CD14-positive monocyte (primary cell): ENCODE measurements around the gene DPYD. TPM values are rescaled to one million over a fixed set of nuclear protein-coding genes. Genes with fewer than 3 reads are reported as not detected.

Experiments
- DNase-seq, 3 donors: peaks; one replicate each; pipeline ENCODE4 v3.0.0-alpha.2; 2011 to 2022
- H2AFZ ChIP-seq: 2 replicates; pipeline ENCODE4 v1.6.0; 2012; ENCODE audit warnings: mild to moderate bottlenecking, low read depth, low read length, inconsistent platforms; ENCODE audit not compliant: insufficient read depth, poor library complexity, severe bottlenecking
- H3K27ac ChIP-seq, 2 donors: 1 replicate in 1 of 2; 2 replicates in 1 of 2; pipeline ENCODE4 v1.5.1; 2012 to 2013; ENCODE audit warnings: low read length in 2 of 2, control low read depth in 1 of 2, inconsistent platforms in 1 of 2, low read depth in 1 of 2, mild to moderate bottlenecking in 1 of 2
- H3K27me3 ChIP-seq, 2 donors: one replicate each; pipeline versions ENCODE4 v1.6.0 to v1.6.1; 2011 to 2013; ENCODE audit warnings: low read length in 2 of 2; ENCODE audit not compliant: control insufficient read depth in 2 of 2, insufficient read depth in 2 of 2
- H3K36me3 ChIP-seq, 2 donors: replicated peaks in 1 of 2; 1 replicate in 1 of 2; 2 replicates in 1 of 2; pipeline versions ENCODE4 v1.5.1 to v1.6.1; 2012 to 2013; ENCODE audit warnings: low read length in 2 of 2, control low read depth in 1 of 2, inconsistent platforms in 1 of 2, mild to moderate bottlenecking in 1 of 2; ENCODE audit not compliant: insufficient read depth in 2 of 2, control insufficient read depth in 1 of 2
- H3K4me1 ChIP-seq, 2 donors: 1 replicate in 1 of 2; 2 replicates in 1 of 2; pipeline versions ENCODE4 v1.5.1 to v1.6.1; 2012 to 2013; ENCODE audit warnings: low read length in 2 of 2, control low read depth in 1 of 2, inconsistent platforms in 1 of 2, mild to moderate bottlenecking in 1 of 2, moderate library complexity in 1 of 2; ENCODE audit not compliant: insufficient read depth in 2 of 2, control insufficient read depth in 1 of 2
- H3K4me2 ChIP-seq: replicated peaks from 2 replicates; pipeline ENCODE3; 2012; ENCODE audit warnings: low read length, moderate library complexity, mild to moderate bottlenecking; ENCODE audit not compliant: poor library complexity, severe bottlenecking; ENCODE audit errors: extremely low read depth
- H3K4me3 ChIP-seq, 3 experiments: fragments of 200-600 bp in 1 of 3; sonication (generic) in 1 of 3; replicated peaks in 1 of 3; 1 replicate in 2 of 3; 2 replicates in 1 of 3; pipeline ENCODE4 v1.5.1; 2011 to 2013; ENCODE audit warnings: low read length in 3 of 3, mild to moderate bottlenecking in 3 of 3, control low read depth in 2 of 3, low read depth in 2 of 3, inconsistent platforms in 1 of 3, moderate library complexity in 1 of 3
- H3K79me2 ChIP-seq: 2 replicates; pipeline ENCODE4 v1.6.0; 2012; ENCODE audit warnings: mild to moderate bottlenecking, control low read depth, inconsistent platforms, low read length, moderate library complexity; ENCODE audit not compliant: insufficient read depth
- H3K9ac ChIP-seq: 2 replicates; pipeline ENCODE4 v1.6.0; 2017; ENCODE audit warnings: low read length, mild to moderate bottlenecking; ENCODE audit not compliant: insufficient read depth, poor library complexity, severe bottlenecking
- H3K9me3 ChIP-seq, 2 donors: replicated peaks in 1 of 2; 1 replicate in 1 of 2; 2 replicates in 1 of 2; pipeline versions ENCODE4 v1.5.1 to v1.6.1; 2012 to 2013; ENCODE audit warnings: low read length in 2 of 2, control low read depth in 1 of 2; ENCODE audit not compliant: control insufficient read depth in 1 of 2, insufficient read depth in 1 of 2
- H4K20me1 ChIP-seq: 2 replicates; pipeline ENCODE4 v1.6.0; 2012; ENCODE audit warnings: mild to moderate bottlenecking, low read length, control low read depth, moderate library complexity; ENCODE audit not compliant: insufficient read depth
- H3K27ac Mint-ChIP-seq, 7 donors: one replicate each; pipeline ENCODE4 v1.8.0; 2020; ENCODE audit warnings: mild to moderate bottlenecking in 7 of 7, mixed read lengths in 7 of 7, moderate library complexity in 6 of 7, inconsistent platforms in 2 of 7
- H3K27me3 Mint-ChIP-seq, 3 donors: one replicate each; pipeline ENCODE4 v1.8.0; 2021 to 2022; ENCODE audit warnings: low read depth in 3 of 3, mild to moderate bottlenecking in 3 of 3, mixed read lengths in 3 of 3, moderate library complexity in 3 of 3, inconsistent platforms in 1 of 3
- H3K36me3 Mint-ChIP-seq, 2 donors: one replicate each; pipeline ENCODE4 v1.8.0; 2020; ENCODE audit warnings: mixed read lengths in 2 of 2, inconsistent platforms in 1 of 2, mild to moderate bottlenecking in 1 of 2
- H3K4me1 Mint-ChIP-seq: one replicate; pipeline ENCODE4 v1.8.0; 2020; ENCODE audit warnings: mild to moderate bottlenecking, mixed read lengths
- H3K4me3 Mint-ChIP-seq, 2 donors: one replicate each; pipeline ENCODE4 v1.8.0; 2020; ENCODE audit warnings: mild to moderate bottlenecking in 2 of 2, mixed read lengths in 2 of 2, moderate library complexity in 1 of 2
- H3K9me3 Mint-ChIP-seq, 7 donors: one replicate each; pipeline ENCODE4 v1.8.0; 2020 to 2022; ENCODE audit warnings: mixed read lengths in 7 of 7, mild to moderate bottlenecking in 6 of 7, moderate library complexity in 6 of 7, inconsistent platforms in 2 of 7
- WGBS: methylation state at CpG from one replicate; pipeline ENCODE4 v1.1.5; 2013; ENCODE audit warnings: missing lambda C conversion rate; ENCODE audit not compliant: insufficient coverage; 5-methylcytosine and 5-hydroxymethylcytosine counted together
- intact Hi-C, 2 donors: fragments of 100-400 bp; cut with micrococcal nuclease; formaldehyde crosslinking; loops; one replicate each; pipeline versions ENCODE4 v1.15.0 to v1.15.1; 2023
- polyA plus RNA-seq, 3 donors: library from polyadenylated mRNA; depleted of rRNA in 1 of 3; unstranded in 2 of 3; stranded (reverse) in 1 of 3; fragments of 300-500 nt in 2 of 3; fragments of >200 nt in 1 of 3; fragmentation: Illumina TruSeq in 2 of 3; gene quantifications; 1 replicate in 2 of 3; 2 replicates in 1 of 3; pipeline ENCODE4 v1.2.3, GENCODE V29; 2012 to 2021
- TF ChIP-seq, protein P1 (sequence below): fragments of 200-600 bp; IDR thresholded peaks from one replicate; pipeline ENCODE4 v1.8.0; 2022; ENCODE audit warnings: antibody characterized with exemption, mild to moderate bottlenecking

Gene DPYD
- polyA plus RNA-seq, 3 donors, result 87.6 to 171 (median 144) TPM

DNA sequence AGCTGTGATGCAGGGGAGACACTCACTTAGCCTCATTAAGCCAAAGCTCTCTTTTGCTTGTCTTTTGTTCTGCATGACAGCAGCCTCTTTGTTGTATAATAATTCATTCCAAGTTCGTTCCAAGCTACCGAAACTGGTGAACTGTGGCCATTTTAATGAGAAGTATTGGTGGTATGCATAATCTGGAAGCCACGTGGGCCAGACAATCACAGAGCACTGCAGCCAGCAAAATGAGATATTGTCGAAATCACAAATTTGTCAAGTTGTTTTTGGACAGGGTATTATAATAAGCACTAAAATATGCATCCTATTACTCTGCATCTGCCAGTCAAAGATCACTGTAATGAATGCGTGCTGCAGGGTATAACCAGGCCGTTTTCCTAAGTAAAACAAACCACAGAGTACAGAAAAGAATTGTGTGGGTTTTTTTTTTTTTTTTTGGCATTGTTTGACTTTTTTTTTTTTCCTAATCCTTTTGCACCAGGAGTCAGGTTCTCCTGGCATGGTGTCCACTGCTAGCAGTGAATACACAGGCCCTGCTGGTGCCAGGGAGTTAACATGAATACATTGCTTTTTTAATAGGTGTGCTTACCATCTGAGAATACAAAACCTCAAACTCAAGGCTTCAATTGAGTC lies 775.4 kb downstream of the DPYD start:
- no peak overlapping the region for H3K27ac Mint-ChIP-seq
- no peak overlapping the region for H3K4me3 Mint-ChIP-seq
- Histone ChIP-seq H3K4me3 (no peak overlapping the region), H3K79me2 (no peaks in the 10 kb centered on the region), H3K36me3 (peaks cover 13 to 59% of the 10 kb centered on the region in 2 donors), H3K27ac (no peak overlapping the region), H3K27me3 (no peaks in the 10 kb centered on the region), H4K20me1 (peaks cover 37% of the 10 kb centered on the region), H2AFZ (no peak overlapping the region), H3K9me3 (no peaks in the 10 kb centered on the region), H3K4me2 (no peak overlapping the region), H3K4me1 (no peaks in the 10 kb centered on the region), H3K9ac (no peak overlapping the region)
- H3K9me3 Mint-ChIP-seq, result peaks cover 0 to 1% (median 0%) of the 10 kb centered on the region in 7 donors
- intact Hi-C loops, result no loop called here
- DNase-seq, result no peak
- H3K36me3 Mint-ChIP-seq, result peaks cover 52% of the 10 kb centered on the region in 2 donors
- TF ChIP-seq, protein P1, sequence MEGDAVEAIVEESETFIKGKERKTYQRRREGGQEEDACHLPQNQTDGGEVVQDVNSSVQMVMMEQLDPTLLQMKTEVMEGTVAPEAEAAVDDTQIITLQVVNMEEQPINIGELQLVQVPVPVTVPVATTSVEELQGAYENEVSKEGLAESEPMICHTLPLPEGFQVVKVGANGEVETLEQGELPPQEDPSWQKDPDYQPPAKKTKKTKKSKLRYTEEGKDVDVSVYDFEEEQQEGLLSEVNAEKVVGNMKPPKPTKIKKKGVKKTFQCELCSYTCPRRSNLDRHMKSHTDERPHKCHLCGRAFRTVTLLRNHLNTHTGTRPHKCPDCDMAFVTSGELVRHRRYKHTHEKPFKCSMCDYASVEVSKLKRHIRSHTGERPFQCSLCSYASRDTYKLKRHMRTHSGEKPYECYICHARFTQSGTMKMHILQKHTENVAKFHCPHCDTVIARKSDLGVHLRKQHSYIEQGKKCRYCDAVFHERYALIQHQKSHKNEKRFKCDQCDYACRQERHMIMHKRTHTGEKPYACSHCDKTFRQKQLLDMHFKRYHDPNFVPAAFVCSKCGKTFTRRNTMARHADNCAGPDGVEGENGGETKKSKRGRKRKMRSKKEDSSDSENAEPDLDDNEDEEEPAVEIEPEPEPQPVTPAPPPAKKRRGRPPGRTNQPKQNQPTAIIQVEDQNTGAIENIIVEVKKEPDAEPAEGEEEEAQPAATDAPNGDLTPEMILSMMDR, result no peak
- no peaks in the 10 kb centered on the region for H3K27me3 Mint-ChIP-seq
- WGBS, result 93% methylated on average over 2 of the region's 6 CpGs
- no peaks in the 10 kb centered on the region for H3K4me1 Mint-ChIP-seq

DNA sequence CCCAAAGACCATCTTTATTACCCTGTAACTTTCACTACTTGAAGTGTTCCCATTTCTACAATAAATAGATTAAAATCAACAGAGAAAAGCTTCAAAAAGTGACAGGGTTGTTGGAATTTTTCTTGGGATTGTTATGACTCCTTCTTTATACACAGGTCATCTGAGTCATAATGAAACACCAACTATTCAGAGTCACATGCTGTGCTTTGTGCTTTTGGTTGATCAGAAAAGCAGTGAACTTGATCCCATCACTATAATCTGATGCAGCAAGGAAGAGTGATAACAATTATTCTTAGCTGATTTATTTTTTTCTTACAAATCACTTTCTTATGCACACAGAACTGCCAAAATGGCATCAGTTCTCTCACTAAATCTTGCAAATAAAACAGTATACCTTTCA lies 776.3 kb downstream of the DPYD start:
- peaks cover 1% of the 10 kb centered on the region for H3K4me1 Mint-ChIP-seq
- Histone ChIP-seq H4K20me1 (peaks cover 38% of the 10 kb centered on the region), H3K27ac (no peak overlapping the region), H3K9ac (no peak overlapping the region), H3K27me3 (no peaks in the 10 kb centered on the region), H3K4me1 (no peaks in the 10 kb centered on the region), H3K4me3 (no peak overlapping the region), H3K9me3 (no peaks in the 10 kb centered on the region), H3K4me2 (no peak overlapping the region), H3K79me2 (no peaks in the 10 kb centered on the region), H3K36me3 (peaks cover 13 to 51% of the 10 kb centered on the region in 2 donors), H2AFZ (no peak overlapping the region)
- no peaks in the 10 kb centered on the region for H3K27me3 Mint-ChIP-seq
- TF ChIP-seq, protein P1, result no peak
- peaks cover 0 to 1% (median 0%) of the 10 kb centered on the region in 7 donors for H3K9me3 Mint-ChIP-seq
- DNase-seq, result no peak
- H3K4me3 Mint-ChIP-seq, result no peak overlapping the region
- H3K36me3 Mint-ChIP-seq, result peaks cover 49 to 56% of the 10 kb centered on the region in 2 donors
- H3K27ac Mint-ChIP-seq, result no peak overlapping the region
- intact Hi-C loops, result no loop called here
